Measurements from ENCODE around the gene ZNF32.

- TF ChIP-seq CTCF (IDR thresholded peaks at IDR 0.05) (no peak), EZH2 (IDR thresholded peaks at IDR 0.05; ENCODE audit: borderline replicate concordance, insufficient read depth, low read depth, low read length, poor library complexity, severe bottlenecking) (no peak)
Measured at GRCh38 chr10:43658227-43658626, 9.5 kb upstream of the ZNF32 start.

All from B cell (primary cell).